ENCODE results near the gene GLCCI1.

DNA sequence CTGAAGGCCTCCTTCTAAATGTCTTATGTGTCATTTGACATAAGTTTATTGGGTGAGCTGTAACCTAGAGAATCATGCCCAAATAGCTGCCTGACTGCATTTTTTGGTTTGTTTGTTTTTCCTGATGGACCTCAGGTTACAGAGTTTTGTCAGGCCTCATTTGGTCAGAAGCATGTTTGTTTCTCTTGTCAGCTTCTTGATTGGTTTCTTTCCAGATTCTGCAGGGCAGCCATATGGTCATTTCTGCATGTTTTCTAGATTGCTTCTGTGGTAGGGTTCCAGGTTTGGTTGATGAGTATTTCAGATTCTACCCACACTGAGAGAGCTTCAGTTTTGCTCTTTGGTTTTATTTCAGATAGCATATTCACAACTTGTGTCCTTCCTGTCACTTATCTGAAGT is 28.0 kb downstream of the GLCCI1 start:
- TF ChIP-seq MAX (IDR thresholded peaks at IDR 0.05; ENCODE audit: low read depth, low read length) = no peak
- TF ChIP-seq, protein P1, sequence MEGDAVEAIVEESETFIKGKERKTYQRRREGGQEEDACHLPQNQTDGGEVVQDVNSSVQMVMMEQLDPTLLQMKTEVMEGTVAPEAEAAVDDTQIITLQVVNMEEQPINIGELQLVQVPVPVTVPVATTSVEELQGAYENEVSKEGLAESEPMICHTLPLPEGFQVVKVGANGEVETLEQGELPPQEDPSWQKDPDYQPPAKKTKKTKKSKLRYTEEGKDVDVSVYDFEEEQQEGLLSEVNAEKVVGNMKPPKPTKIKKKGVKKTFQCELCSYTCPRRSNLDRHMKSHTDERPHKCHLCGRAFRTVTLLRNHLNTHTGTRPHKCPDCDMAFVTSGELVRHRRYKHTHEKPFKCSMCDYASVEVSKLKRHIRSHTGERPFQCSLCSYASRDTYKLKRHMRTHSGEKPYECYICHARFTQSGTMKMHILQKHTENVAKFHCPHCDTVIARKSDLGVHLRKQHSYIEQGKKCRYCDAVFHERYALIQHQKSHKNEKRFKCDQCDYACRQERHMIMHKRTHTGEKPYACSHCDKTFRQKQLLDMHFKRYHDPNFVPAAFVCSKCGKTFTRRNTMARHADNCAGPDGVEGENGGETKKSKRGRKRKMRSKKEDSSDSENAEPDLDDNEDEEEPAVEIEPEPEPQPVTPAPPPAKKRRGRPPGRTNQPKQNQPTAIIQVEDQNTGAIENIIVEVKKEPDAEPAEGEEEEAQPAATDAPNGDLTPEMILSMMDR (IDR thresholded peaks at IDR 0.05; ENCODE audit: low read depth, low read length) = no peak
